GM23338 (cell line): Measurements from ENCODE around the gene NKAIN2.

Experiments used
- CTCF ChIP-seq, 2 experiments: fragments of 200-600 bp in 1 of 2; sonication (generic) in 1 of 2; conservative IDR thresholded peaks; 2 replicates each; pipeline versions ENCODE4 v1.5.1 to v1.6.1; 2016 to 2017; ENCODE audit warnings: antibody characterized with exemption in 2 of 2, low read depth in 2 of 2, mild to moderate bottlenecking in 2 of 2, moderate library complexity in 1 of 2
- EZH2 ChIP-seq: fragments of 200-600 bp; sonication (generic); IDR thresholded peaks from one replicate; pipeline ENCODE4 v1.8.0; 2017; ENCODE audit warnings: antibody characterized with exemption, mild to moderate bottlenecking, low read depth; ENCODE audit not compliant: unreplicated experiment
- EZH2phosphoT487 ChIP-seq: fragments of 200-600 bp; sonication (generic); IDR thresholded peaks from one replicate; pipeline ENCODE4 v1.8.1; 2018; ENCODE audit warnings: antibody characterized with exemption; ENCODE audit not compliant: unreplicated experiment

DNA sequence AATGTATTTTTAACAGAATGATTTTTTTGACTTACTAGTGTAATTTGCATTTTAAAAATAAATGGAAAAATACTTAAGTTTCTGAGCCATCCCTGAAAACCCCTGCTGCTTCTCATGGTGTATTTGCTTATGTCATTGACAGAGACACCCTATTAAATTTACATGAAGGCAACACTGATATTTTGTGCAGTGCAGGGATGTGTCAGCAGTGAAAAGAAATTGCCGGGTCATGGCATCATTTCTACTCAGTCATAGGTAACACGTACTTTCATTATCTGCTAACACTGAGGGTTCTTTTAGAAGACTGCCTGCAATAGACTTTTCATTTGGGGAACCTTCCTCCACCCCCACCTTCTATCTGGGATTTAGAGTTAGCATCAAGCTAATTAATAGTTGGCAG, 1021.9 kb downstream of the NKAIN2 start:
- TF ChIP-seq CTCF (conservative IDR thresholded peaks at IDR 0.05; ENCODE audit: low read depth in 2 of 2) (no peak), EZH2phosphoT487 (no peak), EZH2 (no peak)
